22Rv1 (cell line): ENCODE data around the gene TCF23.
A peak's percentile ranks its signal among the peaks of the same experiment; 100 is the strongest.

Experiments used
- ZFX ChIP-seq: fragments of 450-650 bp; IDR thresholded peaks from 2 replicates; pipeline ENCODE4 v1.6.1; 2017; ENCODE audit warnings: antibody characterized with exemption, borderline replicate concordance
- TF ChIP-seq, protein P1 (sequence below): fragments of 450-650 bp; IDR thresholded peaks from 2 replicates; pipeline ENCODE4 v1.5.1; 2017; ENCODE audit warnings: mild to moderate bottlenecking

DNA sequence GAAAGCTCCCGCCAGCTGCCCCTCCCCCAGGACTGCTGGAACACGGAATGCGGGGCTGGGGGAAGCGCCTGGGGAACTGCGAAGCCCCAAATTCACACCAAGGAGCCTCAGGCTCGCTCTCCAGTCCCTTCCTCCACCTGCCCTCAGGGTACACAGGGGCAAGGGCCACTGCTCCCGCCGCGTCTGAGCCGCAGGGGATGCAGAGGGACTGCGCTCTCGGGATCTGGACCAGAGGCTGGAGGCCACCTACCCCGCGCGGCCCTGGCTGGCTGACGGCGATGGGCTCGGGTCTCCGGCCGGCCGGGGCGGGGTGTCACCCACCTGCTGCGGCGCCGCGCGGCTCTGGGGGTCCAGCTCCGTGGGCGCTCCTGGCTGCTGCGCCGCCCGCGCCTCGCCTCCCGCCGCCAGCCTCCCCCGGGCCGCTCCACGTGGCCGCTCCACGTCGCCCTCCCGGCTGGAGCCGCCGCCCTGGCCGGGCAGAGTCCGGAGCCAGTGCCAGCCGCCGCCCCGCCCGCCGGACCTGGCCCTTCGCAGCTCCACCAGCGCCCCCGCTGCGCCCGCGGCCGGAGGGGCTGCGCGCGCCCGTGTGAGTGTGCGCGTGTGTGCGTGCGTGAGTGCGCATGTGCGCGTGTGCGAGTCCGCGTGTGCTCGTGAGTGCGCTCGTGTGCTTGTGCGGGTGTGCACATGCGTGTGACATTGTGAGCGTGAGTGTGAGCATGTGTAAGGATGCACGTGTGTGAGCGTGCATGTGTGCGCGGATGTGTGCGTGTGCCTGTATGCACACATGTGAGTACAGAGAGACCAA is 30.1 kb upstream of the TCF23 start, which contains the start of gene CGREF1:
- TF ChIP-seq, protein P1, sequence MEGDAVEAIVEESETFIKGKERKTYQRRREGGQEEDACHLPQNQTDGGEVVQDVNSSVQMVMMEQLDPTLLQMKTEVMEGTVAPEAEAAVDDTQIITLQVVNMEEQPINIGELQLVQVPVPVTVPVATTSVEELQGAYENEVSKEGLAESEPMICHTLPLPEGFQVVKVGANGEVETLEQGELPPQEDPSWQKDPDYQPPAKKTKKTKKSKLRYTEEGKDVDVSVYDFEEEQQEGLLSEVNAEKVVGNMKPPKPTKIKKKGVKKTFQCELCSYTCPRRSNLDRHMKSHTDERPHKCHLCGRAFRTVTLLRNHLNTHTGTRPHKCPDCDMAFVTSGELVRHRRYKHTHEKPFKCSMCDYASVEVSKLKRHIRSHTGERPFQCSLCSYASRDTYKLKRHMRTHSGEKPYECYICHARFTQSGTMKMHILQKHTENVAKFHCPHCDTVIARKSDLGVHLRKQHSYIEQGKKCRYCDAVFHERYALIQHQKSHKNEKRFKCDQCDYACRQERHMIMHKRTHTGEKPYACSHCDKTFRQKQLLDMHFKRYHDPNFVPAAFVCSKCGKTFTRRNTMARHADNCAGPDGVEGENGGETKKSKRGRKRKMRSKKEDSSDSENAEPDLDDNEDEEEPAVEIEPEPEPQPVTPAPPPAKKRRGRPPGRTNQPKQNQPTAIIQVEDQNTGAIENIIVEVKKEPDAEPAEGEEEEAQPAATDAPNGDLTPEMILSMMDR = peak; percentile 18; the same call in 1 of the 2 replicates
- TF ChIP-seq ZFX = no peak
